HepG2 (cell line): Measurements from ENCODE around the gene PRRT1B. TPM values are rescaled to one million over a fixed set of nuclear protein-coding genes. Genes with fewer than 3 reads are reported as not detected.

Experiments used
- ATAC-seq: fragments of 200-7000 bp; cut with Tn5 transposase; 3 replicates; pipeline ENCODE4 v1.9.1; 2020; ENCODE audit warnings: mild to moderate bottlenecking, moderate library complexity
- BruUV-seq: library from RNA; stranded (reverse); fragments of 400-500 nt; replicated peaks from 2 replicates; lab custom pipeline; 2021; lab: Mats Ljungman, UMichigan
- CTCF ChIA-PET: fragments of 300-600 bp; formaldehyde crosslinking; extraction: SDS; loops from one replicate; lab custom pipeline; 2021; ENCODE audit warnings: low total read pairs, inconsistent platforms, low intra/inter-chr PET ratio; lab: Yijun Ruan, JAX
- POLR2A ChIA-PET: fragments of 350-600 bp; sonication (Branson Sonifier 250); formaldehyde crosslinking; loops from one replicate; lab custom pipeline; 2020; ENCODE audit warnings: antibody characterized with exemption, inconsistent platforms; lab: Yijun Ruan, JAX
- DNase-seq: peaks from one replicate; pipeline ENCODE4 v3.0.0-alpha.2; 2015; ENCODE audit warnings: low spot score
- FAIRE-seq: peaks from 3 replicates; lab custom pipeline; 2011; peaks lifted over from hg19 to GRCh38; lab: Jason Lieb, UNC
- H2AFZ ChIP-seq: one replicate; pipeline ENCODE4 v1.6.1; 2011; ENCODE audit warnings: low read length, inconsistent platforms
- H3K27ac ChIP-seq: fragments of 300-600 bp; 3 replicates; pipeline ENCODE4 v1.8.0; 2011; ENCODE audit warnings: mixed run types, mild to moderate bottlenecking, mixed read lengths, low read length, inconsistent platforms; ENCODE audit not compliant: insufficient read depth; ENCODE audit errors: extremely low read length
- H3K27me3 ChIP-seq, 2 experiments: fragments of 200-600 bp in 1 of 2; 2 replicates in 1 of 2; 3 replicates in 1 of 2; pipeline versions ENCODE4 v1.6.0 to v1.8.0; 2011; ENCODE audit warnings: low read length in 2 of 2, mild to moderate bottlenecking in 2 of 2, moderate library complexity in 2 of 2, inconsistent platforms in 1 of 2; ENCODE audit not compliant: insufficient read depth in 2 of 2, control insufficient read depth in 1 of 2
- H3K36me3 ChIP-seq, 2 experiments: fragments of 200-600 bp in 1 of 2; replicated peaks in 1 of 2; 2 replicates in 1 of 2; 3 replicates in 1 of 2; pipeline versions ENCODE4 v1.5.1 to v1.8.0; 2011; ENCODE audit warnings: low read length in 2 of 2, inconsistent platforms in 1 of 2; ENCODE audit not compliant: insufficient read depth in 2 of 2, control insufficient read depth in 1 of 2
- H3K4me1 ChIP-seq: 2 replicates; pipeline ENCODE4 v1.5.1; 2012; ENCODE audit warnings: low read length, inconsistent platforms; ENCODE audit not compliant: insufficient read depth
- H3K4me2 ChIP-seq: 2 replicates; pipeline ENCODE4 v1.6.0; 2011; ENCODE audit warnings: low read depth, low read length, inconsistent platforms
- H3K4me3 ChIP-seq, 3 experiments: fragments of 200-600 bp in 1 of 3; sonication (generic), shearing (Covaris generic) in 1 of 3; replicated peaks in 1 of 3; 2 replicates each; pipeline ENCODE4 v1.5.1; 2011 to 2016; ENCODE audit warnings: low read length in 3 of 3, inconsistent platforms in 2 of 3, low read depth in 2 of 3, mild to moderate bottlenecking in 2 of 3, control low read depth in 1 of 3, mixed read lengths in 1 of 3; ENCODE audit not compliant: insufficient read depth in 1 of 3
- H3K79me2 ChIP-seq: one replicate; pipeline ENCODE4 v1.6.1; 2011; ENCODE audit warnings: low read length, inconsistent platforms; ENCODE audit not compliant: insufficient read depth
- H3K9ac ChIP-seq: 2 replicates; pipeline ENCODE4 v1.6.0; 2011; ENCODE audit warnings: mild to moderate bottlenecking, low read depth, low read length, inconsistent platforms; ENCODE audit not compliant: insufficient read depth
- H3K9me3 ChIP-seq: 2 replicates; pipeline ENCODE4 v1.5.1; 2012; ENCODE audit warnings: mild to moderate bottlenecking, low read length
- H4K20me1 ChIP-seq: 2 replicates; pipeline ENCODE4 v1.6.0; 2011; ENCODE audit warnings: inconsistent platforms, mild to moderate bottlenecking, low read length, moderate library complexity; ENCODE audit not compliant: insufficient read depth
- ATF4 ChIP-seq, 2 experiments: fragments of 450-650 bp in 1 of 2; sonication (generic) in 1 of 2; formaldehyde crosslinking; IDR thresholded peaks; 2 replicates each; pipeline versions ENCODE4 v1.5.0 to v1.8.0; 2020 to 2022; ENCODE audit warnings: mild to moderate bottlenecking in 1 of 2, missing genetic modification reagents in 1 of 2
- DNMT3B ChIP-seq: conservative IDR thresholded peaks from 2 replicates; pipeline ENCODE4 v1.6.1; 2016; ENCODE audit warnings: missing biosample characterization, control low read depth
- MEIS2 ChIP-seq: sonication (generic); formaldehyde crosslinking; IDR thresholded peaks from 2 replicates; pipeline ENCODE4 v1.9.0; 2021; ENCODE audit warnings: mild to moderate bottlenecking, missing genetic modification reagents
- MYC ChIP-seq: sonication (generic); formaldehyde crosslinking; IDR thresholded peaks from 2 replicates; pipeline ENCODE4 v1.9.0; 2021; ENCODE audit warnings: missing genetic modification reagents, borderline replicate concordance
- NFE2L1 ChIP-seq: sonication (generic); formaldehyde crosslinking; IDR thresholded peaks from 2 replicates; pipeline ENCODE4 v1.4.0; 2020; ENCODE audit warnings: missing genetic modification reagents, mild to moderate bottlenecking, borderline replicate concordance
- NR1H2 ChIP-seq: sonication (generic); formaldehyde crosslinking; IDR thresholded peaks from 2 replicates; pipeline ENCODE4 v1.8.1; 2022; ENCODE audit warnings: low read depth, missing genetic modification reagents, borderline replicate concordance
- TBL1XR1 ChIP-seq: fragments of 150-350 bp; IDR thresholded peaks from 2 replicates; pipeline ENCODE4 v1.6.1; 2014; ENCODE audit warnings: borderline replicate concordance, low read length; ENCODE audit not compliant: partially characterized antibody
- THRA ChIP-seq: sonication (generic); formaldehyde crosslinking; IDR thresholded peaks from 2 replicates; pipeline ENCODE4 v1.4.0; 2020; ENCODE audit warnings: missing genetic modification reagents, borderline replicate concordance
- ZBTB43 ChIP-seq: sonication (generic); formaldehyde crosslinking; conservative IDR thresholded peaks from 2 replicates; pipeline ENCODE4 v1.4.0; 2020; ENCODE audit warnings: missing genetic modification reagents
- ZNF260 ChIP-seq: sonication (generic); formaldehyde crosslinking; IDR thresholded peaks from 2 replicates; pipeline ENCODE4 v1.4.0; 2020; ENCODE audit warnings: missing genetic modification reagents, low read depth, mild to moderate bottlenecking, borderline replicate concordance
- ZNF276 ChIP-seq: sonication (generic); formaldehyde crosslinking; IDR thresholded peaks from 2 replicates; pipeline ENCODE4 v1.4.0; 2020; ENCODE audit warnings: mild to moderate bottlenecking, low read depth, missing genetic modification reagents
- ZNF317 ChIP-seq: sonication (generic); formaldehyde crosslinking; IDR thresholded peaks from 2 replicates; pipeline ENCODE4 v1.5.0; 2020; ENCODE audit warnings: mild to moderate bottlenecking, missing genetic modification reagents
- ZNF746 ChIP-seq: sonication (generic); formaldehyde crosslinking; IDR thresholded peaks from 2 replicates; pipeline ENCODE4 v1.8.0; 2022; ENCODE audit warnings: mild to moderate bottlenecking, missing genetic modification reagents
- ZNF800 ChIP-seq: sonication (generic); formaldehyde crosslinking; IDR thresholded peaks from 2 replicates; pipeline ENCODE4 v1.4.0; 2020; ENCODE audit warnings: missing genetic modification reagents
- WGBS: methylation state at CpG from one replicate; pipeline ENCODE4 v1.1.6; 2017; ENCODE audit warnings: low lambda C conversion rate; 5-methylcytosine and 5-hydroxymethylcytosine counted together
- in situ Hi-C: cut with HindIII; loops from 2 replicates; pipeline ENCODE4 v1.10.0; 2017; ENCODE audit warnings: low pct_unique_long_range_greater_than_20kb; ENCODE audit not compliant: extremely low pct_ligation_motif_present
- intact Hi-C: fragments of 100-400 bp; cut with micrococcal nuclease; formaldehyde crosslinking; loops from one replicate; pipeline ENCODE4 v1.10.0; 2022; ENCODE audit not compliant: unreplicated experiment
- polyA plus RNA-seq, 8 experiments: library from polyadenylated mRNA; depleted of rRNA in 3 of 8; stranded (reverse) in 7 of 8; unstranded in 1 of 8; fragments of >200 nt; fragmentation: Illumina TruSeq in 4 of 8; extraction: Trizol in 4 of 8; gene quantifications; 2 replicates each; pipeline versions ENCODE4 v1.2.1 to v1.2.3, GENCODE V29; 2011 to 2016; ENCODE audit warnings: low read depth in 4 of 8, missing spikeins in 1 of 8, mixed read lengths in 1 of 8; ENCODE audit not compliant: insufficient read depth in 1 of 8
- total RNA-seq, 5 experiments: library from RNA; depleted of rRNA; stranded (reverse); fragments of >200 nt; fragmentation: Illumina TruSeq; extraction: Trizol; gene quantifications; 2 replicates each; pipeline ENCODE4 v1.2.3, GENCODE V29; 2016; ENCODE audit warnings: low read depth in 1 of 5

Gene PRRT1B
- total and polyA plus RNA-seq, 2 of the 13 experiments (the other 11 are each of a cell fraction or from before 2014, with no cell fraction given) = not detected

GRCh38 chr9:131562032-131562959 lies 17.0 kb downstream of the PRRT1B start (continued):
- no peak for TF ChIP-seq THRA
- peak; percentile 88 for TF ChIP-seq ZNF317 (CRISPR knock-in tag)
- TF ChIP-seq NFE2L1 (CRISPR knock-in tag) = no peak
- TF ChIP-seq ATF4 (CRISPR knock-in tag; IDR thresholded peaks at IDR 0.05) = peak in 1 of 2 experiments; percentile 55; a peak in 1 of 4 replicates

- Histone ChIP-seq H3K27ac (no peak overlapping the region), H3K4me1 (peaks cover 5% of the 10 kb centered on the region; the same call in 1 of the 2 replicates), H3K79me2 (no peaks in the 10 kb centered on the region), H3K4me3 (no peak overlapping the region), H3K4me2 (no peak overlapping the region), H2AFZ (no peak overlapping the region), H3K27me3 (no peaks in the 10 kb centered on the region), H4K20me1 (no peaks in the 10 kb centered on the region), H3K9ac (no peak overlapping the region), H3K9me3 (no peaks in the 10 kb centered on the region), H3K36me3 (no peaks in the 10 kb centered on the region)
- DNase-seq = no peak
- ChIA-PET POLR2A (no interaction called here), CTCF (no interaction called here)
- no peak for FAIRE-seq
- in situ Hi-C loops = no loop called here
- intact Hi-C loops = no loop called here
- BruUV-seq = no TSS peak
- ATAC-seq = no peak
- WGBS = 72% methylated on average over 5 of the region's 5 CpGs
- TF ChIP-seq MEIS2 (CRISPR knock-in tag) = no peak
- no peak for TF ChIP-seq ZNF276
- TF ChIP-seq ZNF800 (CRISPR knock-in tag) = no peak
- TF ChIP-seq ZBTB43 (CRISPR knock-in tag) = no peak
- TF ChIP-seq ZNF260 (CRISPR knock-in tag) = no peak
- TF ChIP-seq TBL1XR1 = no peak
- TF ChIP-seq MYC (CRISPR knock-in tag) = no peak
- no peak for TF ChIP-seq ZNF746
- TF ChIP-seq DNMT3B (CRISPR knock-in tag) = no peak
- no peak for TF ChIP-seq NR1H2 (CRISPR knock-in tag)
Measured at GRCh38 chr9:131565369-131565768, 20.0 kb downstream of the PRRT1B start.
